SK-N-SH (cell line): ENCODE data around the gene WNT3.

Source experiments
- CTCF ChIP-seq: fragments of 200-600 bp; sonication (generic); IDR thresholded peaks from 2 replicates; pipeline ENCODE4 v1.6.1; 2017; ENCODE audit warnings: antibody characterized with exemption, mild to moderate bottlenecking, moderate library complexity
- ELF1 ChIP-seq: IDR thresholded peaks from 2 replicates; pipeline ENCODE4 v1.4.0; 2012
- EZH2phosphoT487 ChIP-seq: fragments of 200-600 bp; sonication (generic); IDR thresholded peaks from 2 replicates; pipeline ENCODE4 v1.6.1; 2017; ENCODE audit warnings: low read depth, mixed run types, mild to moderate bottlenecking, antibody characterized with exemption, moderate library complexity, borderline replicate concordance
- IRF3 ChIP-seq: fragments of 150-350 bp; IDR thresholded peaks from 2 replicates; pipeline ENCODE4 v1.6.1; 2016; ENCODE audit warnings: mild to moderate bottlenecking, low read depth, low read length
- JUND ChIP-seq: IDR thresholded peaks from 2 replicates; pipeline ENCODE4 v1.4.0; 2012
- MAX ChIP-seq: IDR thresholded peaks from 2 replicates; pipeline ENCODE4 v1.4.0; 2012; ENCODE audit warnings: low read depth
- POLR2AphosphoS5 ChIP-seq: IDR thresholded peaks from 2 replicates; pipeline ENCODE4 v1.6.1; 2012; ENCODE audit warnings: low read depth, low read length
- REST ChIP-seq: IDR thresholded peaks from 2 replicates; pipeline ENCODE4 v1.6.1; 2012; ENCODE audit warnings: mild to moderate bottlenecking, low read depth, low read length, moderate library complexity
- TAF1 ChIP-seq: IDR thresholded peaks from 2 replicates; pipeline ENCODE4 v1.6.1; 2012; ENCODE audit warnings: low read depth, mild to moderate bottlenecking, low read length, moderate library complexity, borderline replicate concordance
- ZBTB33 ChIP-seq: IDR thresholded peaks from 2 replicates; pipeline ENCODE4 v1.4.0; 2012; ENCODE audit warnings: low read depth, borderline replicate concordance

- TF ChIP-seq CTCF: no peak
- TF ChIP-seq TAF1: no peak
- no peak for TF ChIP-seq POLR2AphosphoS5
- TF ChIP-seq IRF3: no peak
- no peak for TF ChIP-seq ELF1
- TF ChIP-seq EZH2phosphoT487: no peak
- no peak for TF ChIP-seq REST
- no peak for TF ChIP-seq MAX
- no peak for TF ChIP-seq JUND
- TF ChIP-seq ZBTB33: no peak
Observed at GRCh38 chr17:46818316-46818928, at the start of gene WNT3.
